ENCODE data around the gene ZP2. TPM values are rescaled to one million over a fixed set of nuclear protein-coding genes. Genes with fewer than 3 reads are reported as not detected.
A peak's percentile ranks its signal among the peaks of the same experiment; 100 is the strongest.

ZP2 gene
- total and polyA plus RNA-seq, 2 of the 4 experiments (the other 2 are of a cell fraction), result not detected

GRCh38 chr16:21162661-21163151, 48.7 kb downstream of the ZP2 start:
- no peak overlapping the region for H3K14ac ChIP-seq (replicated peaks; ENCODE audit: low read depth, low read length)
- no peak overlapping the region for H3K9ac ChIP-seq (ENCODE audit: low read depth, low read length)
- H3K4me2 ChIP-seq (ENCODE audit: low read depth, low read length), result no peak overlapping the region
- no peak overlapping the region for H2BK15ac ChIP-seq (ENCODE audit: low read depth, low read length)
- peaks cover 13% of the 10 kb centered on the region for H4K20me1 ChIP-seq (ENCODE audit: insufficient read depth, low read length)
- no peak overlapping the region for H4K5ac ChIP-seq (ENCODE audit: low read depth, low read length)
- no peak for ATAC-seq (ENCODE audit: low read depth)
- peak; percentile 35 for DNase-seq
- no peak overlapping the region for H2BK5ac ChIP-seq (ENCODE audit: low read depth, low read length, poor library complexity, severe bottlenecking)
- H3K79me1 ChIP-seq (ENCODE audit: low read depth in 1 of 2, low read length in 2 of 2), result peaks cover 0 to 42% of the 10 kb centered on the region in 2 experiments; a peak in 3 of 4 replicates
- no peak overlapping the region for H3K27ac ChIP-seq (ENCODE audit: insufficient read depth, low read length)
- no peaks in the 10 kb centered on the region for H3K27me3 ChIP-seq (ENCODE audit: control insufficient read depth, insufficient read depth, low read length)
- H2AFZ ChIP-seq (replicated peaks; ENCODE audit: low read length, poor library complexity), result no peak overlapping the region
- H4K8ac ChIP-seq (ENCODE audit: low read depth in 2 of 2, low read length in 2 of 2), result no peak overlapping the region
- ChIA-PET POLR2A (ENCODE audit: unreplicated experiment) (no interaction called here), CTCF (interaction anchor here (1.0 to 2.5 kb wide), 2 partner anchors 26 to 138 kb away, joined by 3 to 10 read pairs; no protein-coding TSS in a partner anchor)
- dilution Hi-C loops (cut with HindIII; ENCODE audit: low sequenced_read_pairs, unreplicated experiment), result no loop called here
- WGBS, 2 experiments (ENCODE audit: extremely low coverage in 2 of 2, insufficient read length in 1 of 2), result no CpG with 5 or more reads among the region's 7 CpGs
- H3K4me3 ChIP-seq (ENCODE audit: insufficient read depth, low read depth, low read length), result no peak overlapping the region
- peaks cover 18% of the 10 kb centered on the region for H3K9me1 ChIP-seq (ENCODE audit: insufficient read depth, low read length)
- H3K9me3 ChIP-seq (ENCODE audit: control insufficient read depth, insufficient read depth, low read length), result no peaks in the 10 kb centered on the region
- no peak overlapping the region for H3K23ac ChIP-seq (ENCODE audit: low read depth, low read length)
- peaks cover 29% of the 10 kb centered on the region for H3K36me3 ChIP-seq (ENCODE audit: control insufficient read depth, insufficient read depth, low read length)
- no peak overlapping the region for H2AK9ac ChIP-seq (replicated peaks; ENCODE audit: low read depth, low read length, poor library complexity)
- H2BK120ac ChIP-seq (ENCODE audit: low read depth, low read length), result no peak overlapping the region
- no peak overlapping the region for H3K56ac ChIP-seq (ENCODE audit: extremely low read depth, insufficient read depth, low read length)
- BruUV-seq (replicated peaks), result no TSS peak
- H3K18ac ChIP-seq (ENCODE audit: low read depth, low read length), result no peak overlapping the region
- intact Hi-C loops (cut with micrococcal nuclease), result no loop called here
- peaks cover 18% of the 10 kb centered on the region for H3K4me1 ChIP-seq (ENCODE audit: control insufficient read depth, insufficient read depth, low read length)
- in situ Hi-C loops (cut with MboI; ENCODE audit: low sequenced_read_pairs), result loop anchor here (25.0 kb wide), 1 partner anchor 1175 kb away; no protein-coding TSS in a partner anchor
- TF ChIP-seq ELK1 (IDR thresholded peaks at IDR 0.05; ENCODE audit: borderline replicate concordance, low read depth, low read length) (no peak), CHD1 (IDR thresholded peaks at IDR 0.05; ENCODE audit: low read depth, low read length) (no peak), RFX5 (IDR thresholded peaks at IDR 0.05; ENCODE audit: low read depth, low read length) (no peak), CTCF (conservative IDR thresholded peaks at IDR 0.05; ENCODE audit: low read depth, low read length) (no peak)
- H2AK5ac ChIP-seq (ENCODE audit: low read depth, low read length), result no peak overlapping the region
- H3K4ac ChIP-seq (ENCODE audit: low read depth, low read length), result no peak overlapping the region
- H4K91ac ChIP-seq (ENCODE audit: insufficient read depth, low read depth, low read length), result no peak overlapping the region
- H2BK20ac ChIP-seq (ENCODE audit: low read depth, low read length), result no peak overlapping the region
